HG03196 (cell line): ENCODE results near the gene TSHZ3.

Experiments used
- ATAC-seq: cut with Tn5 transposase; IDR thresholded peaks from one replicate; pipeline ENCODE4 v1.9.1; 2021; ENCODE audit not compliant: unreplicated experiment

The TSHZ3 gene

DNA sequence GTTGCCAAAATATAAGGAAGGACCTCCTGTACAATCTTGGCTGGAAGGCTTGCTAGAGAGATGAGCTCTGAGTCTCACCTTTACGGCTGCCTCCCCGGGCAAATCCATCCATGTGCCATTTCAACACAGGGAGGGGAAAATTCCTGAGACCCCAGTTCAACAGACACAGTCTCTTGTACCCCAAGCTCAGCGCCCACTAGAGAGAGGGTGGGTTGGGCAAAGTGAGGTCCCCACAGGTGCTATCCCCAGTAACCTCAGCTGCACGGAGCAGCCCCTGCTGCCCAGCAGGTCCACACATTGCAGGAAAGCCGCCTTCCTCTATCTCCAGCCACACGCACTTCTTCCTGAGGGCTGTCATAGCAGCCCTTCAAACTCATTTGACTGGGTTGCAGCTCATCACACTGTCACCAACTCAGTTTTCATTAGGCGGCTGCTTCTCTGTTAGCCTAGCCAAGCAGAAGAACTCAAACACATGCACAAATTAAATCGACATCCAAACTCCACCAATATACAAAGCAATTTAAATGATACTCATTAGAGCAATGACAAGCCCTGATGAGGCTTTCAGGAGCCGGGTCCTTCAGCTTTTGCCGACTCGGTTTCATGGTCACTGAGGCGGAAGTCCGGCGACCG is 80.4 kb downstream of the TSHZ3 start:
- no peak for ATAC-seq

DNA sequence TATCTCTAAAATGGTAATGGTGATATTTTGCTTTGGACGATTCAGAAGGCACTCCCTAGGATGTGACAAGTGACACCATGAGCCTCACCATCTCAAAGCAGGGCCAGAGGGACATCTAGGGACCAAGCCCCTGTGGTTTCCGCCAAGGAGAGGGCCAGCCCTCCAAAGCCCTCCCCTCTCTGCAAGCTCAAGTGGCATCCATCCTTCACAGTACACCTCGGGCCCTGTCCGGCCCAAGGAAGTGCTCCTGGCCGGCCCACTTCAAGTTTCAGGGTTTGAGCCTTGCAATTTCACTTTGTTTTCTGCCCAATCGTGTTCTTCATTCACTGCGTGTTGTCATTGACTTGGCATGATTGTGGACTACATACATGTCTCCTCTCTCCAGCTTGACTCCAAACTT is 82.5 kb downstream of the TSHZ3 start:
- no peak for ATAC-seq

DNA sequence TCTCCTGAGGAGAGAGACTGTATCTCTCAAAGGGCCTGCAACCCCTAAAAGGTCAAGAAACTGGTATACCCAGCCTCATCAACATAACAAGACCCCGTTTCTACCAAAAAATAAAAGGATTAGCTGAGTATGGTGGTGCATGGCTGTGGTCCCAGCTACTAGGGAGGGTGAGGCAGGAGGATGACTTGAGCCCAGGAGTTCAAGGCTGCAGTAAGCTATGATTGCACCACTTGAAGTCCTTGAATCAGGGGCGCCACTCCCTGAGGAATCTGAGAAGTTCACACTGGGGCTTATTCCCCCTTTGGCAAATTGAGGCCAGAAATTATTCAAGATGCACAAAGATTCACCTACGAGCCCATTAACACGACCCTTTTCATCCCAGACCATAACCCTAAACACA is 83.0 kb downstream of the TSHZ3 start:
- ATAC-seq: no peak

DNA sequence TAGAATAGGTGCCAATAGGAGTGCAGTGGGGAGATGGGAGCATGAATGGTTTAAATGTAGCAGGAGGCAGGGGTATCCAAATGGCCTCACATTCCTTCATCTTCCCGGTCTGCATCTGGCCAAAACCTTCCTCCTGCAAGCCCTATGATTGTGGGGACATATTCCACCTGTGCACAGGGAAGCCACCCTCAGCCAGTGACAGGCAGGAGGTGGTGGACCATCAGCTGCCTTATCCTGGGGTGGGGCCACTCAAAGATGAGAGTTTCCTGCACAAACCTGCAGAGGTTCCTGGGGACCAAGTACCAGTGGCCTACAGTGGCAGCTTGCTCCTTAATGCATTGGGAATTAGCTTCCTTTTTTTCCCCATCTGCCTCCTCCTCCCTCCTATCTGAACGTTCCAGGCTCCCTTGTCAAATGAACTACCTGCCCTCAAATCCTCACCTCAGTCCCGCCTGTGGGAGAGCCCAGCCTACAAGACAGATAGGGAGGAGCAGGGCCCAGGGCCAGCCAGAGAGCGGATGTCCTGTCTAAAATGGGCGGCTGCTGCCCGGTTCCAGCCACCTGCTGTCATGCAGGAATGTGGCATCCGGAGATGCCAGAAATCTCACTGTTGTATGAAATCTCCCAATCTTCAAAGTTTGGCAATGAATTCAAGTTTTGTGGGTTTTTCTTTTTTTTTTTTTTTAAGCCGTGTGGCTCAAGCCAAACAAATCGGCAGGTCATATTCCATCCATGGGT is 85.0 kb downstream of the TSHZ3 start:
- no peak for ATAC-seq

DNA sequence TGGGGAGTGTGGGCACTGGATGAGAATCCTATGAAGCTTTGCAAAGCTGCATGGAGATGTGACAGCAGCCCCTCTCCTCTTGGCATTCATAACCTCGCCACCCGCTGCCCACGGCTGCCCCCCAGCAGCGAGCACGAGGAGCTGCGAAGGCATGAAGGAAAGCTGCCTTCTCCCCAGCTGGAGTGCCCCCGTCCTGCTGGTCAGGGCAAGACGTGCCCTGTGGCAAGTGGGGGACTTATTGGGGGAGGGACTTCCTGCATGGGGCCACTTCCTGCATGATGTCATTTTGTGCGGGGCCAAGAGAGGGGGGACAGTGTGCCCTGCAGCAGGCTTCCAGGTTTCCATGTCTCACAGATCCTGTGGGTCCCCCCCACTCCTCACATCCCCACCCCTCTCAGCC is 85.9 kb downstream of the TSHZ3 start:
- no peak for ATAC-seq

DNA sequence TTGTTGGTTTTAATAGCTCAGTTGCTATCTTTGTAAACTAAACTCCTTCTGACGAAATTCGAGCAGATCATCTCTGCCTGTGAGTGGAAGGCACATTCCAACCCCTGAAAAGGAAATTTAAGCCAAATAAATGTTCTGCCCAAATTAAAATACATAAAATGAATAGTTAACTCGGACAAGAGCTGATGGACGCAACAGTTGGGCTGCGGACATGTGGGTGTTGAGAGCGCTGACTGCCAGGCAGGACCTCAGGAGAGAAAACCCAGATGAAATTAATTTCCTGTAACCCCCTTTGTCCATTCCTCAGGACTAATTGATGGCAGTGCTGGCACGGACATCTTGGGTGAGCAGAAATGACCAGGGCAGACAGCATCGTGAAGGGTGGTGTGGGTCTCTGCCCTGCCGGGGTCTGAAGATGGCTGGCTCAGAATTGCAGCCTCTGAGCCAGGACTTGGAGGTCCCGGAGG is 86.5 kb downstream of the TSHZ3 start:
- ATAC-seq: no peak

DNA sequence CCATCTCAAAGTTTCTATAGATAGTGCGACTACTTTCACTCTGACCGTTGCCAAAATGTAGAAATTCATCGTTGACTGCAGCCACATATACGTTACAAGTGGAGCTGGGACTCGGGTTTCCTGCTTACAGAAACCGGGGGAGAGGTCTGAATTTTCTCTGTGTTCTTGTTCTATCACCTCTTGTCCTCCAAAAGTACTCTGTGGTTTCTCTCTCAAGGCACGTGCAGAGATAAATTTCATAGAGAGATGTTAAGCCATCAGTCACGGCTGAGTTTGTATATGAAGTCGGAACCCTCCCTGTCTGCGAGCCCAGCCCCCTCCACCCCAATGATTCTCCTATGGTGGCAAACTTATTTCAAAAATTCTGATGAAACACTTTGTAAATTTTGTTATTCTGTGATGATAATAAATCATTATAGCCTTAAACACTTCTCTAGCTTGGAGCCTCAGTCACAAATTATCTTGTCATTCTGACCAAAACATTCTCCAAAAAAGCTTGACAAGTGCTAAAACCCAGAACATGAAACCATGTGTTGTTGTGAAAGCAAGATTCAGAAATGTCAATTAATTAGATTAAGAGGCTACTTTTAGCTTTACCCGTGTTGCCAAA is 87.5 kb downstream of the TSHZ3 start:
- no peak for ATAC-seq

DNA sequence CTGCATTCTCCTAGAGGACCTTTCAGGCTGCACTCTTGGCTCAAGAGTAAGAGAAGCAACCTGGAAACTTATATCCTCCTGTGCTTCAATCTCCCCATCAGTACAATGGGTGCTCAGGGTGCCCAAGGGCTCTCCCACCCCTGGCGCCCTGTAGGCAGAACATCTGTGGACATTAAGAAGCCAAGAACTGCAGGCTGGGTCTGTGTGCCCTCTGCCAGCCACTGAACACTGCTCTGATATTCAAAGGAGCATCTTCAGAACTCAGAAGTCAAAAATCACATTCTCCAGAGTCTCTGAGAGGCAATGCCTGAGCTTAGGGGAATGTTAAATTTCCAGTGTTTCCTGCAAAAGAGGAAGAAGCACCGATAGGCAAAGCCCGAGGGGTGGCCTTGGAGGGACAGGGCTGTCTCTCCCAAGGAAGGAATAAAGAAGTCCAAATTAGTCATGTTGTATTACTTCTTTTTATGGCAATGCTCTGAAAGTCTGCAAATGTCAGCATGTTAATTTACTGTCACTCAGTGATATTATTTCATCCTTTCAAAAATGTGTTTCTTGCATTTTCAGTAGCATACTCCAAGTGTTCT is 88.1 kb downstream of the TSHZ3 start:
- ATAC-seq: no peak

DNA sequence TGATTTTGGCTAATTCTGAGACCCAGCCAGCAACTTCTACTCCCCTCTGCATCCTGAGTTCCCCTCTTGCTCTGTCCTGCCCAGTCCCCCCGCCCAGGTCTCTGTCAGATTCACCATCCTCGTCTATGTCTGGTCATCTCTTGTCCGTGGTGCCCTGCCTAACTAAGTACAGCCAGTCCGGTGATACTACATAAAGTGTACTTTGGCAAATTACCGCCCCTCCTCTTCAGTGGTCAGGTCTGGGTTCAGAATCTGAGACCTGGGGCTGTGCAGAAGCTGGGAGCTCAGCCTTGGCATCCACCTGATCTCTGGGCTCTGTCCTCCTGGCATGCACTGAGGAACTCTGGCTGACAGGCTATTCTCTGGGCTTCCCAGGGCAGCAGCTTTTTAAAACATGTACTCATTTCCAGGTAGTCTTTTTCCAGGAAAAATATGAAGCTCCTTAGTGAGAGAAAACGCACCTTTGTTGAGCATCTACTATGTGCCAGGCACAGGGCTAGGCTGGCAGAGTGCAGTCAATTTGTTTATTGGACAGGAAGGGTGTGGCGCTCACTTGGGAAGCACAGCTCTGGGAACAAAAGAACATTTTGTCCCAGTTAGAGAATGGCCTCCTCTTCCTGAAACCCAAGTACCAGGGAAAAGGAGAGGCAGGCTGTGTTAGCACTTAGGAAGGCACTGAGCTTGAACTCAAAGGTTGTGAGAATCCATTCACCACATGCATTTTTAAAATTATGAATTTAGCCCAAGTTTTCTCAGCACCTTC is 88.9 kb downstream of the TSHZ3 start:
- no peak for ATAC-seq

DNA sequence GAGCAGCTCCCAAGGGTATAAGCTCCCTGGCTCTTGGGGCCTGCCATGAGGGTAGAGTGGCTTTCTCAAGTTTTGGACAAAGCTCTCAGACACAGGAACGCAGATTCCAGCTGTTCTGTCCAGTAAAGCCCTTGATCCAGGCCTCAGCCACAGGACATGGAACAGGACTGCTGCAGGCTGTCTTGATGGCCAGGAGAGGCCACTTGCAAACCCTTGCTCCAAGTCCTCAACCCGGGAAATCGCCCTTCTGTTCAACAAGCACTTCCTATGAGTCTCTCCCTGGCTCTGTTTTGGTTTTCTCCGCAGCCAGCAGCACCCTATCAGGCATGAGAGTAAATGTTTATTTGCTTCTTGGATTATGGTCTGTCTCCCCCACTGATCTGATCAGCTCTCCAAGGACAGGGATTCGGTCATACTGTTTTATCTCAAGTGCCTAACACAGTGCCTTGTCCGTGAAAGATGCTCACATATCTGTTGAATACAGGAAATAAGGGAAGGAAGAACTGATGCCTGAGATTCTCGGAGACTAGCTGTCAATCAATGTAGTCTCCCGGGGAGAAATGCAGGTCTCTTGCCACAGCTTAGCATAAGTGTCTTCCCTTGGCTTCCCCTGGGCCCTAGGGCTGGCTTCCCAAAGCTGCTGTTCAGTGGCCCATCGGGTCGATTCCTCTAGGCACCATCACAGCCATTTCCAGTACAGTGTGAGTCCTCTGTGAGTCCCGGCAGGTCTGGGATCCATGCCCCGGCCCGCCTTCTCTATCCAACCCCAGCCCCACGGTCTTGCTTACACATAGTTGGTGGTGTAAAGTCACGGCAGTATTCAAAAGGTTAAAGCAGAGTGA is 90.8 kb downstream of the TSHZ3 start:
- ATAC-seq: no peak

DNA sequence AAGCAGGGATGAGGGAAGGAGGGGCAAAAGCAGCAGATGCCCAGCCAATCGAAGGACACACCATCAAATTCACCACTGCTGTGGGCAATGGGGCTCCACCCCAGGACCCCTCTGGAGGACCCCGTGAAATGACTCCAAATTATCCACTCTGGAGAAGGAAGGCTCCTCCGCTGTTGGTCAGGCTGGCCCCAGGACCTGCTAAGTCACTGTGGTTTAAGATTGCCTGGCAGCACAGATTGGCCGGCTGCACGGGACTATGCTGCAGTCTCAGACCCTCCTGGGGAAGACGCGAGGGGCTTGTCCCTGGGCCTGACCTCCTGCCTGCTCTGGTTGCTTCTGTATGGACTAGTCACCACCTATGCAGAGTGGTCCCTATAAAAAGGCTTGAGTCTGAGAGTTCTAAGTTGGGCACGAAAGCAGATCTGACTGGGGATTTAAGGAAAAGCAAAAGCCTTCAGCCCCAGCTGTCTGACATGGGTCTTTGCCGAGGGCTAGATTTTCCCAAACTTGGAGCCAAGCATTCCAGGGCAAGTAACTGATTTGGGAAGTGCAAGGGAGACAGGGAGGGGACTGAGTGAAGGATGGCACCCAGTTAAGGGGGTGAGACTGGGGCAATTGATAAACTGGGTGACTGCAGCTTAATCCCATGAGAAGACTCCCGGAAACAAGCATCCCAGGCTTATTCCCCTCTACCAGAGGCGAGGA is 91.7 kb downstream of the TSHZ3 start:
- ATAC-seq: no peak

DNA sequence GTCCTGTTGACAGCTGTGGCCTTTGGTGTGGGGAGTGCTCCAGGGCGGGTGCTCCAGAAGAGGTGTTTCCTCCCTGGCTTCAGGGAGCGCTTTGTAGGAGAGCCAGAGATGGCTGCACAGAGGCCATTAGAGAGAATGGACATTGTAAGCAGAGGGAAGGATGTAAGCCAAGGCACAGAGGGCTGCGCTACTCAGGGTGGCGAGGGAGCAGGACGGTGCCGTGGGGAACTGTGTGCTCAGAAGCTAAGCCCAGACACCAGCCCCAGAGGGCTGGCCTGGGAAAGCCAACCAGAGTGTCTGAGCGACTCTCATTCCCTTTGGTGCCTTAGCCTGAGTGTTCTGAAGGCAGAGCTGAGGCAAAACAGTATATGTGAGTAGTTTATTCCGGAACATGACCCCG is 92.2 kb downstream of the TSHZ3 start:
- ATAC-seq: no peak

DNA sequence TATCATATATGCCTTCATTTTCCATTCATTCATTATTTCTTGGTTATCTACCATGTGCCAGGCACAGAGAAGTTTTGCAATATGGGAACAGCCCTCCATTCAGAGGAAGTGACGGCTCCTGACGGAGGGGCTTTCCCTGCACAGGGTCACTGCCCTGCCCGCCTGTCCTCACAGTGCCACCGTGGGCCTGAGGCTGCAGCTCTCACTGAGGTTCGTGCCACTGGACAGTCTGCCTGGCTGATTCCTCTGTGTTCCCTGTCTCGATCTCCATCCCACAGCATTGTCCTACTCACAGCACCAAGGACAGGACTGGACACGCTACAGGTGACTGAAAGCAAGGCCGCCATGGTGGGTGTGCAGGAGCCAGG is 92.7 kb downstream of the TSHZ3 start:
- ATAC-seq: no peak

DNA sequence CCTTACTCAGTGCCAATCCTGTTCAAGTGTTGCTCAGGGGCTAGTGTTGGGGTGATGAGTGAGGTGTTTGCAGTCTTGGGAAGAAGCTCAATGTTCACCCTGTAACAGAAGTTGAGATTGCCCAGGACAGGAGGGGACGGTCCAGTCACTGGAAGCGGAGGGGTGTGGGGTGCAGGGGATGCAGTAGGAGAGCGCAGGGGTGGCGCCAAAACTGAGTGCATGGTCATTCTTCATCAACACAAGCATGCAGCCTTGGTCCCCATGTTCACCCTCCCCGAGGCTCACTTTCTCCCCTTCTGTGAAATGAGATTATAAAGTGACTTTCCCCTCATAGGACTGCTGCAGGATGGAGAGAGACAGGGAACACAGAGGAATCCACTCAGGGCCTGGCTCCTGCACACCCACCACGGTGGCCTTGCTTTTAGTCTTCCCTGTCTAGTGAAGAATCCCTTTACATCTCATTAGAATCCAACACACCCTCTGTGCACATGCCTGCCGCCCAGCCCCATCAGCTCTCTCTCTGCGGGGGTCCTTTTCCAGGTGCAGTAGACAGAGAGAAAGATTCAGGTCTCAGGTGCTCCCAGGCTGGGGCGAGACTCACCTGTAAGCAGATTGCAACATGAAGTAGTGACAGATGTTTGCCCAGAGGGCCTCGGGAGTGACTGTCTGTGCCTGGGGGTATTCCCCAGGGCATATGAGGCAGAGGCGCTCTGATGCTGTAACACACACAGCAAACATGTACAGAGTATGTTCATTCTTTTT is 93.2 kb downstream of the TSHZ3 start:
- ATAC-seq: no peak

DNA sequence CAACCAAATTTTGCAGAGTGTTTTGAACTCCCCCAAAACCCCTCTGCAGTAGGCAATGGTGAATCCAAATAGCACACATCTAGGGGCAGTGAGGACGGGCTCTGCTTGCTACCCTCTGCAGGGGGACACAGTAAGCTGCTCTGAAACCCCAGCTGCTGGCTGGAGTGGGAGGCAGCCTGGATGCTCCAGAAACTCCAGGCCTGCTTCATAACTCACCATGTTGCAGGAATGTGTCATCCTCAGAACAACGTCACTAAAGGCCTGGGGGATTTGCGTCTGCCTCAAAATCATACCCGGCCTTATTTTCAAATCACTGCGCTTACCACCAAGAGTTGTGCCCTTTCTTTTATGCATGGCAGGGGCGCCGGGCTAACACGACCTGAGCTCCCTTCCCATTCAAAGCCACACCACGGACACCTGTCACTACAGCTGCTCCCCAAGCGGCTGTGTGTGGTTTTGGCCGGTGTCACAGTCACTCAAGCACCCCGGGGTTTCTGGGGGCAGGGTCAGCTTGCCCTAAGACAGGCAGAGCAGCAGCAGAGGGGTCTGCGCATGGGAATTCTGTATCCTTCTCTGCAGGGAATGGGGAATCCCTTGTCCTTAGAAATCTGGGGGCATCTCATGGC is 93.9 kb downstream of the TSHZ3 start:
- ATAC-seq: no peak

DNA sequence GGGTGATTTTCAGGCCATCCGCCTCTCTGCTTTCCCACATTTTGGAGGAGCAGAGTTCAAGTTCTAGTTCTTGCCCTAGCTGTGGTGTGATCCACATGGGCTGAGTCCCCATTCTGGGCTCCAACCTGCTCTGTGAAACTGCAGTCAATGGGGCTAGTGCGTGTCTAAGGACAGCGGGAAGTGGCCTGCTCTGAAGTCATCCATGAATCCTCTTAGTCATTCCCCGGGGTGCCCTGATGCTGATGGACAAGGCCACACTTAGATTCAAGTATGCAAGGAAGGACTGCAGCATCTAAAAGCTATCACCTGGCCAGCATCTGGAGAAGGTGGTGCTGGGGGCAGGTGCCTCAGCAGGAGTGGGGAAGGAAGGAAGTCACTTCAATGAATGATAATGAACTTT is 94.6 kb downstream of the TSHZ3 start:
- no peak for ATAC-seq

DNA sequence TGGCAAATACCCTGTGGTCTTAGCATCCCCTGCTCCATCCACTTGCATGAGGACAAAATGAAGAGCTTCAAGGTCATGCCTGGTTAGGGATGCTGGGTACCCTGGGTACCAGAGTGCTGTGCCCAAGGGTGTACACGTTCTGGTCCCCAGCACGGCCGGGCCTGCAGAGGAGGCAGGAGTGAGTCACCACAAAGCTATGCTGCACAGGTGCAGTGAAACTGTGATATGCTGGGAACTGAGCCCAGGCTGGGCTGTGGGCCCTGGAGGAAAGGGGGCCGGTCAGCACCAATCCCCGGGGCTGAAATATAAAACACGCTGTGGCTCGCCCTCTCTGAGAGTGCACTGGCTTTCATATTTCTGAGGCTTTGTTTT is 95.1 kb downstream of the TSHZ3 start:
- no peak for ATAC-seq

DNA sequence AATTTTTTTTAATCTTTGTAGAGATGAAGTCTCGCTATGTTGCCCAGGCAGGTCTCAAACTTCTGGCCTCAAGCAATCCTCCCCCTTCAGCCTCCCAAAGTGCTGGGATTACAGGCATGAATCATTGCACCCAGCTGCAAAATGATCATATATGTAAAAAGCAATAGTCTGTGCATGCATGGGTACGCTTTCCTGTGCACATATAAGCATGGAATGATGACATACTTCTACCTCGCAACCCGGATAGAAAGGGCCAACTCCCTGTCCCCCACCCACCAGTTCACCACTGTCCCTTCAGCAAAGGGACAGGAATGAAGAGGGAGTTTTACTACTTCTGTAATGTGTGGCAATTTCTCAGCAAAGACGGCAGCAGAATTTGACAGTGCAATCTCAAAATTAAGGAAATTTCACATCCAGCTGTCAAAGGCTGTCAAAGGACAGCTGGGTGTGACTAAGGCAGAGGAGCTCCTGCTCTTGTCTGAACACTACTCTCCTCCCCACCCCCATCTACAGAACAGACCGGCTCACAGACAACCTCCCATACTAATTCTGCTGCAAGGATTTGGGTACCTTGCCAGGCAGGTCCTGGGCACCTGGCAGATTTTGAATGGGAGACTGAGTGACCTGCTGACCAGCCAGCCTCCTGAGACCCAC is 95.6 kb downstream of the TSHZ3 start:
- ATAC-seq: no peak
